Ammon's horn (tissue), 1 donor: ENCODE data around the gene PPAT.
A peak's percentile ranks its signal among the peaks of the same experiment; 100 is the strongest.
"Not testable (repeated sequence)": the region's sequence is repeated elsewhere in the genome, so short reads cannot be mapped to it uniquely, and the experiment has no call there.

ENCODE experiments used
- DNase-seq: peaks from one replicate; pipeline ENCODE4 v3.0.0-alpha.2; 2016; ENCODE audit warnings: low spot score

PPAT gene

DNA sequence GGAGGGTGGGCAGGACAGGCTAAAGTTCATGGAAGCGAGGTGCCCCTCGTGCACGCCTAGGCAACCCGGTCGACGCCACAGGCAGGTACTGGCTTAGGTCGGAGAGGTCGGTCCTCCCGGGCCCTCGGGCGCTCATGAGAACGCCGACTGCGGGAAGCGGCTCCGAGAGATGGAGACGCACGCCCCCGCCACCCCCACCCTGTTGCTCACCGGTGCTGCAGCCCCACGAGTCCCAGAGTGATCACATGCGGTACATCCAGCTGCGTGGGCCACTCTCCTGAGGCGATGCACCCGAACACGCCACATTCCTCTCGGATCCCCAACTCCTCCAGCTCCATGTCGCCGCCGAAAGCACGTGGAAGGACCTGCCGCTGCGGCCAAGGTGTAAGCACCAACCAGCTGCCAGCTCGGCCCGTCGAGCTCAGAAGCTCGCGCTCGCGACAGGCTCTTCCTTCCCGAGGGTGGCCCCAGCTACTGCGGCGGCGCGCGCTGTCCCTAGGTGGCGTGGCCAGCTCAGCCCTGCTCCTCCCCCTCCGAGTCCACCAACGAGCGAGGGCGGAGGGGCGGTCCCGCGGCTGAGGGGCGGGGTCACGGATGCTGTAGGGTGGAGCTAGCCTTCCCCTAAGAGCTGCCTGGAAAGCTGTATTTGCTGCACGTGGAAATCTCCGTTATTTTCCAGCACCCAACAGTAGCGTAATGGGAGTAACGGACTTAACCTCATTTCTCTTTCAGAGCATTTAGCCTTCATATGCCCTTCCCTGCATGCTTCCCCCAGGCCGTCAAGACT is at the start of gene PPAT:
TSS of gene PPAT (minus strand) at position 476 of the 787 bp plus-strand sequence. CDS start at position 338, 138 bp downstream.
- DNase-seq = peak; percentile 99

DNA sequence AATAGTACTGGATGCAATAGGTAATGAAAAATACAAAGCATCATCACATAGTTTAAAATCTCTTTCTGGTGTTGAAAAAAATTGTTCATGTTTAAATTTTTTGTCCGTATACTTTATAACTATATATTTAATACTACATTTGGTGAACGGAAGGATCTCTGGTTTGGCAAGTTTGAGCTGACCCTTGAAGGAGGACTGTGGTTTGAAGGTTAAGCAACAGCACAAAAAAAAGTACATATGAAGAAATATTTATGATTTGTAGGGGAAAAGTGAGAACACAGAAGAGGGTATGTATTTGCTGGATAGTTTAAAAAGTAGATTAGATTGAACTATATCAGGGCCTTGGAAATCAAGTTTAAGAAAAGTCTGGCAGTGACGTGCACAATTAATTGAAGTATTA is 45.3 kb upstream of the PPAT start:
- no peak for DNase-seq

DNA sequence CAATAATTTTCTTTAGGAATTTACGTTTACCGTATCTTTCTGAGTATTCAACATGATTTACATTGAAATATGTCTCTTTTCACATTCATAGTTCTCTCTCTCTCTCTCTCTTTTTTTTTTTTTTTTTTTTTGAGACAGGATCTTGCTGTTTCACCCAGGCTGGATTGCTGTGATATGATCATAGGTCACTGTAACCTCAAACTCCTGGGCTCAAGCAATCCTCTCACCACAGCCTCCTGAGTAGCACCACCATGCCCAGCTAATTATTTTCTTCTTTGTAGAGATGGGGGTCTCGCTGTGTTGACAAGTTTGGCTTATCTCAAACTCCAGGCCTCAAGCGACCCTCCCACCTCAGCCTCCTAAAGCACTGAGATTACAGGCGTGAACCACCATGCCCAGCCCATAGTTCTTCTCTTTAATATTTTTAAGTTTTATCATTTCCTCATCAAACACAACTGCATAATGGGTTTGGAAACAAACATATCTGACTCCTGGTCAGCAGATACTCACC is 41.8 kb upstream of the PPAT start:
- no peak for DNase-seq

DNA sequence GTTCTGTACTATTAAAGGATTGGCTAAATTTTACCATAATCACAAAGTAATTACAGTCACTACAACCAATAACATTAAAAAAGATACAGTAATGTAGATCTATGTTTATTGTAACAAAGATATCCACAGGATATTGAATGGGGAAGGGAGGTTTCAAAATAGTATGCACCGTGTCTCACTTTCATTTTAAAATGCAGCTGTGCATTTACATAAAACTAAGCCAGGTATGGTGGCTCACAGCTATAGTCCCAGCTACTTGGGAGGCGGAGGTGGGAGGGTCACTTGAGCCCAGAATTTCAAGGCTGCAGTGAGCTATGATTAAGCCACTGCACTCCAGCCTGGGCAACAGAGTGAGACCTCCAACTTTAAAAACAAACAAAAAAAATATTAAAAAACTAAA is 40.5 kb upstream of the PPAT start:
- no peak for DNase-seq

DNA sequence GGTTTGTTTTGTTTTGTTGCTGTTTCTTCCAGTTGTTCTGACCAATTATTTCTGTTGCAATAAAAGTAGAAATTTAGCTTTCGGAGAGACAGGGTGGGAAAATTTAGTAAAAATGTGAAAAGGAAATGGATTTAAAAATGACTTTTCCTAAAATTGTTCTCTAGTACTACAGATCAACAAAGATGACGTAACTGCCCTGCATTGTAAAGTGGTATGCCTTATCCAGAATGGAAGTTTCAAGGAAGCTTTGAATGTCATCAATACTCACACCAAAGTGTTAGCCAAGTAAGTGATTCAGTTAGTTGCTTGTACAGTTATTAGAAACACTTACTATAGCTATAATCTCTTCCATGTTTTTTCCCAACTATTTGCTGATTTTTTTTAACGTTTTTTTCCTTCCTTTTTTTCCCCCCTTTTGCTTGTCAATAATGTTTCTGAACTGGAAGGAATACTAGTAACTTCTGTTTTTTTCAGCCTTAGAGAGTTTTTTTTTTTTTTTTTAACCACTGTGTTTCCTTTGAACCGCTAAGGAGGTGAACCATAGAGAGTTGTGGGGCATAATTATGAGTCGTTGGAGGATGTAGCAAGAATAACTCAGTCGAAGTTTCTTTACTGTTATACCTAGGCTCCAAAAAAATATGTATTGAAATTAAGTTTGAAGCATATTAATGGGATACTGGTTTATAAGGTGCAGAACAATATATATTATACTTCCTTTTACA is 34.2 kb upstream of the PPAT start:
- no peak for DNase-seq

DNA sequence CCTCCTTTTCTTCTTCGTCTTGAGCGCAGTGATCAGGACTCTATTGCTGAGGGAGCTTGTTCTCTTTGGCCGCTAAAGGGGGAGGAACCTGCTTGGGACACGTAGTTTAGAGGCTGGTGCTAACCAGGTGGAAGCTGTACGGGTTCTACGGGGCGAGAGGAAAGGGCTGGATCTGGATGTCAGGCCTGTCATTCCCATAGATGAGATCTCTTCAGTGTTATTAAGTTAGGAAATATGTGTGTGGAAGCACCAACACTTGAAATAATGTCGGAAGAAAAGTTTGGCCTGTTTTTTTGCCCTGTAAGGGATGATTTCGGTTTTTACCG is 32.6 kb upstream of the PPAT start:
- no peak for DNase-seq

DNA sequence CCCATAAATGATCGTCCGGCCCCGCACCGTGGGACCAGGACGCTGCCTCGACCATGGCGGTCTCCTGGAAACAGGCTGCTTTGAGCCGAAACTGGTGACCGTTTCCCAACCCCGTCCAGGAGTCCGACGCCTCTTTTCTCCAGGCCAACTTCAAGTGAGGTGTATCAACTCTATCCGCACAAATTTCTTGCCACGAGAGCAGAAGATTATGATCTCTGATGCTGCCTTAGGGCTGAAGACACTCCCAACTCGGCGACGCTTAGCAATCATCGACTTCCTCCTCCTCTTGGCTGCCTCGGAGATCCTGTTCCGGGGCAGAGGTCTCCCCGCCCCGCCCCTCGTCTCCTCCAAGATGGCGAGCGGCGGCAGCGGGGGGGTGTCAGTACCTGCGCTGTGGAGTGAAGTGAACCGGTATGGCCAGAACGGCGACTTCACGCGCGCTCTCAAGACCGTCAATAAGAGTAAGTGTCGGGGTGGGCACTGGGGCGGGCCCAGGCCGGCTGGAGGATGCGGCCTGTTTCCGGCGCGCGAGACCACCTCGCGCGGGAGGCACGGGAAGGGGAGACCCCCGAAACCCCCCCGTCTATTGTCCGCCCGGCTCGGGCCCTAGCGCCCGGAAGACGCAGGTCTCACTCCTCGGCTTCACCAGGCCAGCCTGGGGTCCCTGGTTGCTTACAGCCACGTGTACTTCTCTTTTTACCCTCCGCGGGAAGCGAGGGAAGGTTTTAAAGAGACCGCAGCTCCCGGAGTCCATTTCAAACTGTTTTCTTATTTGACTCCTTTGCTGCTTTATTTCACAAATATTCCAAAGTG is 32.1 kb upstream of the PPAT start, which contains the start of gene SRP72:
TSS of gene SRP72 (plus strand) at position 334 of the 813 bp plus-strand sequence. CDS start at position 353, 19 bp downstream.
- DNase-seq = peak; percentile 95

DNA sequence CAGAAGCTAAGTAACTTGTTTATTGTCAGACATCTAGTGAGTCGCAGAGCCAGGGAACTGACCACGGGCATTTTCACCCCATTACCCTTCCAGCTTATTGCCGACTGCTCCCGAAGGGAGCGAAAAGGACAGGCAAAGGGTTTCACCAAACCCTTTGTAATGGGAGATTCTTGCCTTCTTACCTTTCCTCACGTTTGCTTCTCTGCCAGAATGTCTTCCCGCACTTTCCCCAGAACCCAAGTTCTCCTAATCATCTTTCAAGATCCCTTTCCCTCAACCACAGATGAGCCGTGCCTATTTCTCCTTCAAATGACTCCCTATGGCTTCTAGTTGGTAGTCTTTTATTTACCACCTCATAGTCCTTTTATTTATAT is 31.5 kb upstream of the PPAT start:
- no peak for DNase-seq

DNA sequence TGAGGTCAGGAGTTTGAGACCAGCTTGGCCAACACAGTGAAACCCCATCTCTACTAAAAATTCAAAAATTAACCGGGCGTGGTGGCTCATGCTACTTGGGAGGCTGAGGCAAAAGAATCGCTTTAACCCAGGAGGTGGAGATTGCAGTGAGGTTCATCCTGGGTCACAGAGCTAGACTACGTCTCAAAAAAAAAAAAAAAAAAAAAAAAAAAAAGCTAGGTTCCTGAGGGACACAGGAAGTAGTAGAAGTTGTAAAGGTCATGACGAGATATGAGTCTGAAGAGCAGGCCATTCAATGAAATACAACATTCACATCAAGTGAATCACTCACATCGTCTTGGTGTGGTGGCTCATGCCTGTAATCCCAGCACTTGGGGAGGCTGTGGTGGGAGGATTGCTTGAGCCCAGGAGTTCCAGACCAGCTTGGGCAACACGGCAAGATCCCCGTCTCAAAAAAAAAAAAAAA is 30.9 kb upstream of the PPAT start:
- not testable (repeated sequence) for DNase-seq

DNA sequence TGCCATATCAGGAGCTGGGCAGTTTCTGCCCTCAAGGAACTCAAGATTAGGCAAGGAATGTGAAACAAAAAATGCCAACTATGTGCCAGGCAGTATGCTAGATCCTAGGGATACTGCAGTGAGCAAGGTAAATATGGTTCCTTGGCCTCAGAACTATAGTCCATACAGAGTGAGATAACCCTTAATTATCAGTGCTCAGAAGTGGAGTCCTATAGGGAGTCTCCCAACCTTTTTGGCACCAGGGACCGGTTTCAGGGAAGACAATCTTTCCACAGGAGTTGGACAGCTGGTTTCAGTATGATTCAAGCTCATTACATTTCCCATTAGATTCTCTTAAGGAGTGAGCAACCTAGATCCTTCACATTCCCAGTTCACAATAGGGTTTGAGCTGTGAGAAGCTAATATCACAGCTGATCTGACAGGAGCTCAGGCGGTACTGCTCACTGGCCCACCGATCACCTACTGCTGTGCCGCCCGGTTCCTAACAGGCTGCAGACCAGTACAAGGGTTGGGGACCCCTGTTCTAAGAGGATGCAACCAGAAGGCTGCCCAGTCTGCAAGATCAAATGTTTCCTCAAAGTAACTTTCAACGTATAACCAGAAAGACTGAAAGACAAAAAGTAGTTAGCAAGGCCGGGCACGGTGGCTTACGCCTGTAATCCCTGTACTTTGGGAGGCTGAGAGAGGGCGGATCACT is 30.3 kb upstream of the PPAT start:
- no peak for DNase-seq

DNA sequence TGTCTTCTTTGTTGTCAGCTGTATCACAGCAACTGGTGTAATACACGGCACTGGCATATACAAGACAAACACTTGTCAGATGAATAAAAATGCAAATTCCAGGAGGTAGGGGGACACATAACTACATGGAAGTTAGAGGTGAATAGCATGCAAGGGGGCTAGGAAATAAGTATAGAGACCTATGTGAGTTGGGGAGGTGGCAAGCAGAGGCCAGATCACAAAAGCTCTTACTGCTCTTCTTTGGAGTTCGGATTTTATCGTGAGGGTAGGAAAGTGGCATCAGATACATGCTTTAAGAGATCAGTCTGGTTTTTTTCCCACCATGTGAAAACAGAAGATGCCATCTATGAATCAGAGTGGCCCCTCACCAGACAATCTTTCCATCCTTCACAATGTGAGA is 29.2 kb upstream of the PPAT start:
- no peak for DNase-seq

DNA sequence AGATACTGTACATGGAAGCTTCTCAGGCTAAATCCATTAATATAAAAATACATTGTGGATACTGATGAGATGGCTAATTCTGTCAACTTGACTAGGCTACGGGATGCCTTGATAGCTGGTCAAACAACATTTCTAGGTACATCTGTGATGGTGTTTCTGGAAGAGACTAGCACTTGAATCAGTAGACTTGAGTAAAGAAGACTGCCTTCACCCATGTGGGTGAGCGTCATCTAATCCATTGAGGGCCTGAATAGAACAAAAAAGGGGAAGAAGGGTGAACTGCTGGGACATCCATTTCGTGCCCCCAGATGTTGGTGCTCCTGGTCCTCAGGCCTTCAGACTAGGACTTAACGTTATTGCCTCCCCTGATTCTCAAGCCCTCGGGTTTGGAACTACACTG is 28.3 kb upstream of the PPAT start:
- no peak for DNase-seq

DNA sequence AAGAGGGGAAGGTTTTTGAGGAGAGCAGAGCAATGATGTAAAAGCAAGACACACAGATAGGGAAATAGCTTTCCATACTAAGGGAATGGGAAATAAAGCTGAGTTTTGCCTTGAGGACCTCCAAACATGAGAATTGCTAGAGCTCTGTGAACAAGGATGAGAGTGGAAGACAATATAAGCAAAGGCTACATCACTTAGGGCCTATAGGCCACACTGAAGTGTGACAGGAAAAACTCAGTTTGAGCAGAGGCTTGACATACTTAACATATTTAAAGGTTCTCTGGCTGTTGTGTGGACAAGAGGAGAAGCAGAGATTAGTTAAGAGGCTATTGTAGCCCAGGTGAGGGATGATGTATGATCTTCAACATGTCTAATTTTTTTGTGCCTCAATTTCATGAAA is 26.7 kb upstream of the PPAT start:
- no peak for DNase-seq

DNA sequence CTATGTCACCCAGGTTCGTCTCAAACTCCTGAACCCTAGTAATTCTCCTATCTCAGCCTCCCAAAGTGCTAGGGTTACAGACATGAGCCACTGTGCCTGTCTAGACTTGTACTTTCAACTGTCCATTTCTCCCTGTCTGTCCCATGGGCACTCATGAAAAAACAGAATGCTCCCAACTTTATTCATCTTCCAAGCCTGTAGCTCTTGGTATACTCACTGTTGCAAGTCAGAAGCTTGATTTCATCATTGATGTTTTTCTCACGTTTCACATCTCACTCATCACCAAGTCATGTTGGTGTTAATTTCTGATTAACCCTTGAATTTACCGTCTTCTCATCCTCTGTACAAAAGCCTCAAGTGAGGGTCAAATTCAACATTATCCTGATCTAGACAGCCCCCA is 24.7 kb upstream of the PPAT start:
- no peak for DNase-seq

DNA sequence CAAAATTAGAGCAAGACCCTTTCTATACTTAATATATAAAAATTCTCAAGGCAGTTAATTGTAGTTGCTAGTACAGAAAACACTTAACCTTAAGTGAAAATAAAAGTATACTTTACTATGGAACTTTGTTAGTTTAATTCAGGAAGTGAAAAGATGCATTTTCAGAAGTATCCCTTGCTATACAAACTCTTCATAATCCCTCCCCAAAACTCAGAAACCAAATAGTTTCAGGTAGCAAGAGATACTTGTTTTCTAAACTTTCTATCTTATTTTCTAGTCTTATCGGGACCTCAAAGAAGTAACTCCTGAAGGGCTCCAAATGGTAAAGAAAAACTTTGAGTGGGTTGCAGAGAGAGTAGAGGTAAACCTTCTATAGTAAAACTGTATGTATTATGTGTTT is 14.9 kb upstream of the PPAT start:
- DNase-seq = no peak

DNA sequence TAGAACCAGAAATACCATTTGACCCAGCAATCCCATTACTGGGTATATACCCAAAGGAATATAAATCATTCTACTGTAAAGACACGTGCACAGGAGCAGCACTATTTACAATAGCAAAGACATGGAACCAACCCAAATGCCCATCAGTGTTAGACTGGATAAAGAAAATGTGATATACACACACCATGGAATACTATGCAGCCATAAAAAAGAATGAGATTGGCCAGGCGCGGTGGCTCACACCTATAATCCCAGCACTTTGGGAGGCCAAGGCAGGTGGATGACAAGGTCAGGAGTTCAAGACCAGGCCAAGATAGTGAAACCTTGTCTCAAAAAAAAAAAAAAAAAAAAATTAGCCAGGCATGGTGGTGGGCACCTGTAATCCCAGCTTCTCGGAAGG is 14.1 kb upstream of the PPAT start:
- not testable (repeated sequence) for DNase-seq

DNA sequence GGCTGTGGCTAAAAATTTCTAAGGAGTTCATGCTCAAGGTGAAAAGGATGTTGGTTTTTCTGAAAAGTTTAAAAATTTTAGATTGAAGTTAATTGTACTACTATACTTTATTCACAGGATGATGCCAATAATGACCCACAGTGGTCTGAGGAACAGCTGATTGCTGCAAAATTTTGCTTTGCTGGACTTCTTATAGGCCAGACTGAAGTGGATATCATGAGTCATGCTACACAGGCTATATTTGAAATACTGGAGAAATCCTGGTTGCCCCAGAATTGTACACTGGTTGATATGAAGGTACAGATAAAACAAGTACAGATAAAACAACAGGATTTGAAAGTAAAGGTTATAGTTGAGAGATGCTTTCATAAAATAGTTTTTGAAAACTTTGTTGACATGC is 12.9 kb upstream of the PPAT start:
- no peak for DNase-seq

DNA sequence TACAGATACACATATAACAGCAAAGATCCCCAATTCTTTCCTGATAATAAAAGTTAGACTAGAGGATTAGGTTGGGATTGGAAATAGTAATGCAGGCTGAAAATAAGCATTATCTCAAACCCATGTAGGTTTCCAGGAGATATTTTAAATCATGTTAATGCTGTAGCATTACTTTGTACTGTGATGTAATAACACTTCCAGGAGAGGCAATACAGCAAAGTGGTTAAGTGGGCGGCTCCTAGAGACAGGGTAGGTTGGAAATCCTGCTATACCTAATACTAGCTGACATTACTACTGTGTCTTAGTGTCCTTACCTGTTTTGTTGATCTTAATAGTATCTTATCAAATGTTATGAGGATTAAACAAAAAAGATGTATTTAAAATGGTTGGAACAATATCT is 10.3 kb upstream of the PPAT start:
- DNase-seq = no peak

DNA sequence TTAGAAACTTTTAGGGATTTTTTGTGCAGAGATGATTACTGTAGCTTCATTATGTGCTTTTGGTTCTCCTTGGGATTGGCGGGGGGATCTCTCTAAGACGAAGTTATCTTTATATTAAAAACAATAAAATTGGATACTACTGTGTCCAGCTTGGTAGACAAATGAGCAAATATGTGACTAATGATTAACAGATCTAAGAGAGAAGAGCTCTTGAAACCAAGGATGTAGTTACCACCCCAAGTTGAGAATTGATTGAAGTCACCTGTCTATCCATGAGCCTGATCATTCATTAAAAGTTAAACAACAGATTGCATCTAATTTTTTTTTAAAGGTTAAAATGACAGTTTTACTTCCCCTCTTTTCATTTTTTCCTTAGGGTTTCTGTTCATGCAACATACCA is 9.3 kb upstream of the PPAT start:
- DNase-seq = no peak

DNA sequence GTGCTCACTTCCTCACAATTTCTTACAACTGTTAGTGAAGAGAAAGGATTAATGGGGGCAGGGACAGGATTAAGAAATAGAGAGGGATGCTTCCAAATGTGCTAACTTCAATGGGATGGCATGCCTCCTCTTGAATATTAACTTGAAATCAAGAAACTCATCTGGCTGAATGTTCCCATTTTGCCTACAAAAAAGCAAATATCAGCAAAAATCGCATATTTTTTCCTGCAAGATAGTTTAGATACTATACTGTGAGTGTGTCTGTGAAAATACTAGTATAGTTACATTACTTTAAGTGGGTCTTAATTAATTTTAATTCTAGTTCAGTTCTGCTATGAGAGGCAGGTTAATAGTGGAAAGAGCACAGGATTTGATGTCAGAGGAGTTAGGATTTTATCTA is 5.6 kb upstream of the PPAT start:
- no peak for DNase-seq

DNA sequence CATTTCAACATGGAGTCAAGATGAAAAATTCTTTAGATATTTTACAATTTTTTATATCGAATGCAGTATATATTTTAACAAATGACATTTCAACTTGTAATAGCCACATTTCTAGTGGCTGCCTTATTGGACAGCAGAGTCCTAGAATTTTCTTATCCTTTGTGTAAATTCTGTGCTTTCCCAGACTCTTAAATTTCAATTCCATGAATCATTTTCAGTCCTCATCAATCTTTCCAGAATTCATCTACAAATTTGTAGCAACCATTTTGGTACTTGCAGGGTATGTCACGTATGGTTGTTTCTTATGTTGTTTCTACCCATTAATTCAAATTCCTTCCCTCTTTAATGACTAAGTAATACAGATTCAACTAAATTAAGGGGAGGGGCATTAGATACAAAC is 3.4 kb upstream of the PPAT start:
- DNase-seq = no peak

DNA sequence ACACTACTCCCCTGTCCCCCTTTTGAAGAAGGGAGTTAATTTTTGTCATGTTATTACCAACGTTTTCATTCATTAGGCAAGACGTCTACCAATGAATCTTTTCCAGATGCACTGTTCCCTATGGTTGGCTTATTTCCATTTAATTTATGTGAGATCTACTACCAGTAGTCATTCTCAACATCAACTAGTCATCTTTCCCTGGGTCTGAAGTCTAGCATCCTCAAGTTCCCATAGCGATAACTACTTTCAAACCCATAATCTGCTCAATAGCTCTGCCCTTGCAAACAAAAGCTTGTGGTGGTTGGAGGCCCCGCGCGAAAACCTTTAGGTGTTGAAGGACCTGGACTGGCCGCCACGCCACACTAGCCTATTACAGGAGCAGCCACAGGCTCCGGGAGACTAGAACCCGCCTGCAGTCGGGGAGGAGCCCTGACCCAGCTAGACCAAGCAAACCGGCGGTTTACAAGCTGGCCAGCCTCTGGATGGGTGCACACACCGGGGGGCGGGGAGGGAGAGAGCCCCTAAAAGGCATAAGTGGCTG is 746 bp downstream of the PPAT start:
- no peak for DNase-seq
